Panc1 (cell line): Measurements from ENCODE around the gene DPP9. TPM values are rescaled to one million over a fixed set of nuclear protein-coding genes. Genes with fewer than 3 reads are reported as not detected.

Experiments used
- ATAC-seq: fragments of 200-7000 bp; cut with Tn5 transposase; 2 replicates; pipeline ENCODE4 v1.9.1; 2020; ENCODE audit warnings: mild to moderate bottlenecking, moderate library complexity
- BruUV-seq: library from RNA; stranded (reverse); fragments of 400-500 nt; replicated peaks from 2 replicates; lab custom pipeline; 2021; lab: Mats Ljungman, UMichigan
- CTCF ChIA-PET: fragments of 300-600 bp; sonication (Branson Sonifier 250); formaldehyde crosslinking; loops from one replicate; lab custom pipeline; 2022; ENCODE audit warnings: antibody characterized with exemption; lab: Charles Lee
- POLR2A ChIA-PET: fragments of 300-600 bp; sonication (Branson Sonifier 250); formaldehyde crosslinking; loops from one replicate; lab custom pipeline; 2022; ENCODE audit warnings: antibody characterized with exemption; lab: Charles Lee
- DNase-seq: peaks from one replicate; pipeline ENCODE4 v3.0.0-alpha.2; 2010; ENCODE audit warnings: low read depth, low spot score
- H3K27ac ChIP-seq: 2 replicates; pipeline ENCODE4 v1.5.1; 2011; ENCODE audit warnings: mild to moderate bottlenecking, low read length, inconsistent platforms
- H3K27me3 ChIP-seq: fragments of 200-500 bp; sonication (Bioruptor generic); 2 replicates; pipeline ENCODE4 v1.6.0; 2014; ENCODE audit warnings: low read length, inconsistent platforms; ENCODE audit not compliant: control insufficient read depth, insufficient read depth
- H3K36me3 ChIP-seq: fragments of 200-500 bp; sonication (Bioruptor generic); 2 replicates; pipeline ENCODE4 v1.5.1; 2014; ENCODE audit warnings: inconsistent platforms, mild to moderate bottlenecking, low read length, moderate library complexity; ENCODE audit not compliant: control insufficient read depth, insufficient read depth
- H3K4me1 ChIP-seq: 2 replicates; pipeline ENCODE4 v1.5.1; 2011; ENCODE audit warnings: inconsistent platforms, mild to moderate bottlenecking, low read length, moderate library complexity; ENCODE audit not compliant: control insufficient read depth, insufficient read depth
- H3K4me3 ChIP-seq, 2 experiments: 2 replicates each; pipeline ENCODE4 v1.5.1; 2011 to 2012; ENCODE audit warnings: low read depth in 2 of 2, low read length in 2 of 2, mild to moderate bottlenecking in 2 of 2, inconsistent platforms in 1 of 2, moderate library complexity in 1 of 2
- H3K9me3 ChIP-seq: fragments of 200-500 bp; sonication (Bioruptor generic); 2 replicates; pipeline ENCODE4 v1.5.1; 2014; ENCODE audit warnings: low read depth, mild to moderate bottlenecking, inconsistent platforms, low read length, moderate library complexity; ENCODE audit not compliant: control insufficient read depth, insufficient read depth
- CTCF ChIP-seq: fragments of 450-650 bp; IDR thresholded peaks from 2 replicates; pipeline ENCODE4 v1.5.1; 2017; ENCODE audit warnings: mild to moderate bottlenecking
- POLR2AphosphoS5 ChIP-seq: IDR thresholded peaks from 2 replicates; pipeline ENCODE4 v1.6.1; 2012; ENCODE audit warnings: mild to moderate bottlenecking, low read depth, low read length, moderate library complexity
- REST ChIP-seq, 2 experiments: IDR thresholded peaks; 2 replicates each; pipeline ENCODE4 v1.6.1; 2011 to 2012; ENCODE audit warnings: low read depth in 2 of 2, control low read depth in 1 of 2, low read length in 1 of 2, mild to moderate bottlenecking in 1 of 2, moderate library complexity in 1 of 2; ENCODE audit not compliant: insufficient read depth in 1 of 2
- SIN3A ChIP-seq: IDR thresholded peaks from 2 replicates; pipeline ENCODE4 v1.6.1; 2012; ENCODE audit warnings: low read depth, mild to moderate bottlenecking, low read length, moderate library complexity, borderline replicate concordance; ENCODE audit not compliant: insufficient read depth
- TCF7L2 ChIP-seq: IDR thresholded peaks from 2 replicates; pipeline ENCODE4 v1.6.1; 2011; ENCODE audit warnings: mild to moderate bottlenecking, low read depth, low read length, inconsistent platforms
- in situ Hi-C: cut with HindIII; loops from 2 replicates; pipeline ENCODE4 v1.10.0; 2016; ENCODE audit warnings: low sequenced_read_pairs, low pct_unique_long_range_greater_than_20kb
- intact Hi-C: fragments of 100-400 bp; cut with micrococcal nuclease; formaldehyde crosslinking; loops from one replicate; pipeline ENCODE4 v1.10.0; 2022; ENCODE audit not compliant: unreplicated experiment
- total RNA-seq: library from RNA; stranded (reverse); gene quantifications from one replicate; pipeline ENCODE4 v1.2.1, GENCODE V29; 2021; ENCODE audit not compliant: unreplicated experiment

Gene DPP9
- total RNA-seq, 1 experiment from 2014 or later = 108 TPM

GRCh38 chr19:4693471-4694121, 30.0 kb downstream of the DPP9 start:
- ATAC-seq = no peak
- in situ Hi-C loops = no loop called here
- CTCF ChIA-PET = no interaction called here

GRCh38 chr19:4693078-4693350, 30.6 kb downstream of the DPP9 start:
- no TSS peak for BruUV-seq
- Histone ChIP-seq H3K36me3 (no peaks in the 10 kb centered on the region; the same call in 1 of the 2 replicates), H3K27ac (no peak overlapping the region), H3K9me3 (no peaks in the 10 kb centered on the region), H3K4me3 (no peak overlapping the region), H3K27me3 (no peaks in the 10 kb centered on the region), H3K4me1 (peaks cover 3% of the 10 kb centered on the region; the same call in 1 of the 2 replicates)
- ChIA-PET CTCF (no interaction called here), POLR2A (no interaction called here)
- no peak for TF ChIP-seq POLR2AphosphoS5
- TF ChIP-seq TCF7L2 = no peak
- TF ChIP-seq REST (IDR thresholded peaks at IDR 0.05; ENCODE audit: insufficient read depth in 1 of 2, low read depth in 2 of 2, low read length in 1 of 2) = no peak
- no peak for TF ChIP-seq CTCF
- no peak for TF ChIP-seq SIN3A
- ATAC-seq (no peak), DNase-seq (no peak)
- in situ Hi-C loops = no loop called here
- intact Hi-C loops = no loop called here

More at GRCh38 chr19:4693471-4694121, 30.0 kb downstream of the DPP9 start:
- no peak for DNase-seq
- Histone ChIP-seq H3K27me3 (no peaks in the 10 kb centered on the region), H3K9me3 (no peaks in the 10 kb centered on the region), H3K36me3 (no peaks in the 10 kb centered on the region; the same call in 1 of the 2 replicates), H3K27ac (peak overlapping the region; percentile 39; the same call in 1 of the 2 replicates), H3K4me1 (peaks cover 3% of the 10 kb centered on the region; the same call in 1 of the 2 replicates), H3K4me3 (no peak overlapping the region)
- TF ChIP-seq REST (IDR thresholded peaks at IDR 0.05; ENCODE audit: insufficient read depth in 1 of 2, low read depth in 2 of 2, low read length in 1 of 2) = no peak
- no peak for TF ChIP-seq SIN3A
- TF ChIP-seq POLR2AphosphoS5 = no peak
- TF ChIP-seq CTCF = no peak
- no peak for TF ChIP-seq TCF7L2
- POLR2A ChIA-PET = no interaction called here
- intact Hi-C loops = no loop called here
- no TSS peak for BruUV-seq
